ENCODE results near the gene GAA. TPM values are rescaled to one million over a fixed set of nuclear protein-coding genes. Genes with fewer than 3 reads are reported as not detected.

Gene GAA
- total RNA-seq, 2 donors from 2014 or later, result 167 to 217 TPM

- intact Hi-C loops (cut with DNase I), result no loop called here
- Histone ChIP-seq H3K4me3 (no peak overlapping the region), H3K27me3 (replicated peaks; ENCODE audit: insufficient read depth) (no peaks in the 10 kb centered on the region), H3K36me3 (peaks cover 14 to 30% of the 10 kb centered on the region in 2 donors), H3K27ac (no peak overlapping the region), H3K9me3 (no peaks in the 10 kb centered on the region), H3K4me1 (replicated peaks) (no peaks in the 10 kb centered on the region)
- WGBS, result 88% methylated on average over 7 of the region's 7 CpGs
- TF ChIP-seq POLR2AphosphoS5 (IDR thresholded peaks at IDR 0.05) (no peak), POLR2A (IDR thresholded peaks at IDR 0.05) (no peak), CTCF (IDR thresholded peaks at IDR 0.05) (no peak)
- DNase-seq (ENCODE audit: low spot score), result no peak
Observed at GRCh38 chr17:80141463-80142165, 40.2 kb downstream of the GAA start.

GRCh38 chr17:80142929-80143328, 41.5 kb downstream of the GAA start:
- Histone ChIP-seq H3K27ac (no peak overlapping the region), H3K27me3 (replicated peaks; ENCODE audit: insufficient read depth) (no peaks in the 10 kb centered on the region), H3K9me3 (no peaks in the 10 kb centered on the region), H3K4me3 (no peak overlapping the region), H3K36me3 (peaks cover 8 to 17% of the 10 kb centered on the region in 2 donors), H3K4me1 (replicated peaks) (no peaks in the 10 kb centered on the region)
- DNase-seq (ENCODE audit: low spot score), result no peak
- intact Hi-C loops (cut with DNase I), result no loop called here
- WGBS, result 94% methylated on average over 6 of the region's 6 CpGs
- TF ChIP-seq CTCF (IDR thresholded peaks at IDR 0.05), result no peak
- no peak for TF ChIP-seq POLR2A (IDR thresholded peaks at IDR 0.05)
- no peak for TF ChIP-seq POLR2AphosphoS5 (IDR thresholded peaks at IDR 0.05)

GRCh38 chr17:80145076-80146075, 44.0 kb downstream of the GAA start:
- intact Hi-C loops (cut with DNase I), result no loop called here
- peaks cover 6 to 8% of the 10 kb centered on the region in 2 donors for H3K36me3 ChIP-seq

More at GRCh38 chr17:80145076-80146075, 44.0 kb downstream of the GAA start:
- H3K27me3 ChIP-seq (replicated peaks; ENCODE audit: insufficient read depth), result no peaks in the 10 kb centered on the region
- TF ChIP-seq POLR2AphosphoS5 (IDR thresholded peaks at IDR 0.05), result no peak
- no peak for TF ChIP-seq CTCF (IDR thresholded peaks at IDR 0.05)
- TF ChIP-seq POLR2A (IDR thresholded peaks at IDR 0.05), result no peak
- H3K27ac ChIP-seq, result peak overlapping the region; percentile 96
- DNase-seq (ENCODE audit: low spot score), result no peak
- H3K9me3 ChIP-seq, result no peaks in the 10 kb centered on the region
- H3K4me1 ChIP-seq (replicated peaks), result no peaks in the 10 kb centered on the region
- 46% methylated on average over 10 of the region's 10 CpGs for WGBS
- peak overlapping the region; percentile 83 to 89 for H3K4me3 ChIP-seq
